K562 (cell line): ENCODE measurements around the gene NKIRAS1. TPM values are rescaled to one million over a fixed set of nuclear protein-coding genes. Genes with fewer than 3 reads are reported as not detected.

ENCODE experiments used
- CEBPB ChIP-seq: fragments of 450-650 bp; IDR thresholded peaks from 2 replicates; pipeline ENCODE4 v1.6.1; 2016; ENCODE audit warnings: missing genetic modification characterization, missing compliant biosample characterization
- FOXK1 ChIP-seq: sonication (generic); formaldehyde crosslinking; IDR thresholded peaks from 2 replicates; pipeline ENCODE4 v1.8.0; 2022; ENCODE audit warnings: missing genetic modification reagents, mild to moderate bottlenecking, borderline replicate concordance
- GABPB2 ChIP-seq: fragments of 250-450 bp; sonication (Bioruptor Pico); conservative IDR thresholded peaks from 2 replicates; pipeline ENCODE4 v1.5.1; 2021; ENCODE audit warnings: mild to moderate bottlenecking
- KLF13 ChIP-seq: fragments of 450-650 bp; IDR thresholded peaks from 2 replicates; pipeline ENCODE4 v1.6.1; 2016; ENCODE audit warnings: missing genetic modification characterization, low read depth, mild to moderate bottlenecking, missing compliant biosample characterization, moderate library complexity, borderline replicate concordance
- MAFK ChIP-seq: IDR thresholded peaks from 2 replicates; pipeline ENCODE4 v1.6.1; 2011; ENCODE audit warnings: low read length, improper control_type of control experiment
- MCM3 ChIP-seq: fragments of 450-650 bp; IDR thresholded peaks from 2 replicates; pipeline ENCODE4 v1.6.1; 2016
- MITF ChIP-seq: IDR thresholded peaks from 2 replicates; pipeline ENCODE4 v1.6.1; 2014; ENCODE audit warnings: antibody characterized with exemption
- MLX ChIP-seq, 2 experiments: fragments of 450-650 bp in 1 of 2; sonication (generic) in 1 of 2; formaldehyde crosslinking; conservative IDR thresholded peaks; 2 replicates each; pipeline versions ENCODE4 v1.4.0 to v1.8.1; 2020 to 2022; ENCODE audit warnings: mild to moderate bottlenecking in 1 of 2, missing genetic modification reagents in 1 of 2
- NR1H2 ChIP-seq: sonication (generic); formaldehyde crosslinking; IDR thresholded peaks from 2 replicates; pipeline ENCODE4 v1.4.0; 2020; ENCODE audit warnings: mild to moderate bottlenecking, missing genetic modification reagents
- NUFIP1 ChIP-seq: fragments of 450-650 bp; IDR thresholded peaks from 2 replicates; pipeline ENCODE4 v1.6.1; 2018; ENCODE audit not compliant: partially characterized antibody
- SMAD3 ChIP-seq: fragments of 450-650 bp; formaldehyde crosslinking; conservative IDR thresholded peaks from 2 replicates; pipeline ENCODE4 v1.4.0; 2020; ENCODE audit warnings: mild to moderate bottlenecking
- SMARCE1 ChIP-seq: fragments of 450-650 bp; IDR thresholded peaks from 2 replicates; pipeline ENCODE4 v1.7.1; 2016; ENCODE audit warnings: mild to moderate bottlenecking
- SMC3 ChIP-seq: conservative IDR thresholded peaks from 2 replicates; pipeline ENCODE4 v1.6.1; 2011; ENCODE audit warnings: low read depth, low read length, improper control_type of control experiment; ENCODE audit not compliant: insufficient read depth
- TAL1 ChIP-seq: fragments of 450-650 bp; IDR thresholded peaks from 2 replicates; pipeline ENCODE4 v1.6.1; 2016; ENCODE audit warnings: mild to moderate bottlenecking
- TOE1 ChIP-seq, 2 experiments: fragments of 450-650 bp in 1 of 2; sonication (generic) in 1 of 2; formaldehyde crosslinking in 1 of 2; IDR thresholded peaks; 2 replicates each; pipeline versions ENCODE4 v1.7.1 to v1.8.0; 2016 to 2022; ENCODE audit warnings: borderline replicate concordance in 2 of 2, mild to moderate bottlenecking in 2 of 2, antibody characterized with exemption in 1 of 2, inconsistent platforms in 1 of 2, low read depth in 1 of 2, missing genetic modification reagents in 1 of 2, moderate library complexity in 1 of 2
- TRIM25 ChIP-seq: fragments of 450-650 bp; IDR thresholded peaks from 2 replicates; pipeline ENCODE4 v1.7.0; 2016; ENCODE audit warnings: borderline replicate concordance
- USF2 ChIP-seq: sonication (generic); formaldehyde crosslinking; IDR thresholded peaks from 2 replicates; pipeline ENCODE4 v1.5.0; 2020; ENCODE audit warnings: missing genetic modification reagents
- XRCC3 ChIP-seq: fragments of 450-650 bp; IDR thresholded peaks from 2 replicates; pipeline ENCODE4 v1.6.1; 2017; ENCODE audit warnings: mild to moderate bottlenecking, moderate library complexity
- ZNF12 ChIP-seq: sonication (generic); formaldehyde crosslinking; IDR thresholded peaks from 2 replicates; pipeline ENCODE4 v1.4.0; 2020; ENCODE audit warnings: mild to moderate bottlenecking, missing genetic modification reagents
- ZNF184 ChIP-seq: sonication (generic); formaldehyde crosslinking; IDR thresholded peaks from 2 replicates; pipeline ENCODE4 v1.5.0; 2020; ENCODE audit warnings: missing genetic modification reagents
- ZNF384 ChIP-seq: IDR thresholded peaks from 2 replicates; pipeline ENCODE4 v1.6.1; 2012; ENCODE audit warnings: low read depth, low read length, improper control_type of control experiment
- polyA plus RNA-seq, 8 experiments: library from polyadenylated mRNA; depleted of rRNA in 4 of 8; stranded (reverse) in 5 of 8; unstranded in 3 of 8; fragments of >200 nt; fragmentation: Nextera tagmentation in 2 of 8; fragmentation: Illumina TruSeq in 1 of 8; extraction: Ambion mirVana in 2 of 8; extraction: Trizol in 1 of 8; gene quantifications; 2 replicates each; pipeline versions ENCODE4 v1.2.1 to v1.2.3, GENCODE V29; 2011 to 2014; ENCODE audit warnings: inconsistent platforms in 1 of 8, missing spikeins in 1 of 8
- total RNA-seq, 7 experiments: library from RNA; depleted of rRNA in 6 of 7; stranded (reverse); fragments of >200 nt in 6 of 7; fragmentation: Illumina TruSeq in 2 of 7; extraction: Trizol in 2 of 7; gene quantifications; 2 replicates each; pipeline versions ENCODE4 v1.2.1 to v1.2.3, GENCODE V29; 2011 to 2021; ENCODE audit warnings: low replicate concordance in 1 of 7

The NKIRAS1 gene
- total and polyA plus RNA-seq, 9 of the 15 experiments (the other 6 are each of a cell fraction or from before 2014, with no cell fraction given), result 5.1 to 10.3 (median 6.3) TPM

GRCh38 chr3:23945913-23946687 is 29.3 kb upstream of the NKIRAS1 start (continued):
- TF ChIP-seq MLX (CRISPR knock-in tag; conservative IDR thresholded peaks at IDR 0.05), result no peak
- no peak for TF ChIP-seq SMAD3 (CRISPR knock-in tag)
- TF ChIP-seq TOE1 (IDR thresholded peaks at IDR 0.05; ENCODE audit: borderline replicate concordance), result no peak; the same call in 1 of the 2 replicates
- no peak for TF ChIP-seq TOE1 (CRISPR knock-in tag; IDR thresholded peaks at IDR 0.05; ENCODE audit: borderline replicate concordance, low read depth)
- peak; percentile 82 for TF ChIP-seq NUFIP1
- TF ChIP-seq NR1H2, result no peak
- TF ChIP-seq ZNF184 (CRISPR knock-in tag), result no peak
- no peak for TF ChIP-seq XRCC3
- TF ChIP-seq GABPB2 (CRISPR knock-in tag), result no peak
- peak; percentile 85 for TF ChIP-seq MITF
- peak; percentile 94 for TF ChIP-seq FOXK1 (CRISPR knock-in tag)
- no peak for TF ChIP-seq KLF13
- TF ChIP-seq MAFK, result 0 out of 2 replicates have a peak, but pooled peaks have one; percentile 1
- TF ChIP-seq CEBPB (tag), result peak; percentile 70
- no peak for TF ChIP-seq MCM3
- no peak for TF ChIP-seq ZNF384
- TF ChIP-seq SMARCE1, result peak; percentile 62
- TF ChIP-seq USF2 (CRISPR knock-in tag), result peak; percentile 92
- no peak; the same call in 1 of the 2 replicates for TF ChIP-seq ZNF12
- TF ChIP-seq TAL1, result no peak
- no peak for TF ChIP-seq TRIM25
- TF ChIP-seq SMC3, result no peak
